Muscle layer of colon (tissue), 2 donors: ENCODE data around the gene SELENBP1.

ENCODE experiments used
- H3K27ac ChIP-seq: one replicate; pipeline ENCODE4 v1.7.0; 2013; ENCODE audit warnings: low read depth, mild to moderate bottlenecking, low read length, moderate library complexity
- H3K27me3 ChIP-seq, 2 donors: one replicate each; pipeline ENCODE4 v1.7.0; 2013; ENCODE audit warnings: low read length in 2 of 2, mild to moderate bottlenecking in 2 of 2; ENCODE audit not compliant: insufficient read depth in 2 of 2, control insufficient read depth in 1 of 2
- H3K36me3 ChIP-seq: one replicate; pipeline ENCODE4 v1.7.0; 2013; ENCODE audit warnings: mild to moderate bottlenecking, low read length; ENCODE audit not compliant: insufficient read depth
- H3K4me1 ChIP-seq: one replicate; pipeline ENCODE4 v1.7.0; 2013; ENCODE audit warnings: mild to moderate bottlenecking, low read length; ENCODE audit not compliant: insufficient read depth
- H3K4me3 ChIP-seq, 2 donors: one replicate each; pipeline ENCODE4 v1.7.0; 2013; ENCODE audit warnings: low read length in 2 of 2, low read depth in 1 of 2, mild to moderate bottlenecking in 1 of 2, moderate library complexity in 1 of 2
- H3K9ac ChIP-seq: one replicate; pipeline ENCODE4 v1.7.0; 2013; ENCODE audit warnings: low read length
- H3K9me3 ChIP-seq: one replicate; pipeline ENCODE4 v1.7.0; 2013; ENCODE audit warnings: mild to moderate bottlenecking, low read length
- donor health status: abdominal sarcoma.
- donor health status: Adenocarcinoma of cecum.

SELENBP1 gene

DNA sequence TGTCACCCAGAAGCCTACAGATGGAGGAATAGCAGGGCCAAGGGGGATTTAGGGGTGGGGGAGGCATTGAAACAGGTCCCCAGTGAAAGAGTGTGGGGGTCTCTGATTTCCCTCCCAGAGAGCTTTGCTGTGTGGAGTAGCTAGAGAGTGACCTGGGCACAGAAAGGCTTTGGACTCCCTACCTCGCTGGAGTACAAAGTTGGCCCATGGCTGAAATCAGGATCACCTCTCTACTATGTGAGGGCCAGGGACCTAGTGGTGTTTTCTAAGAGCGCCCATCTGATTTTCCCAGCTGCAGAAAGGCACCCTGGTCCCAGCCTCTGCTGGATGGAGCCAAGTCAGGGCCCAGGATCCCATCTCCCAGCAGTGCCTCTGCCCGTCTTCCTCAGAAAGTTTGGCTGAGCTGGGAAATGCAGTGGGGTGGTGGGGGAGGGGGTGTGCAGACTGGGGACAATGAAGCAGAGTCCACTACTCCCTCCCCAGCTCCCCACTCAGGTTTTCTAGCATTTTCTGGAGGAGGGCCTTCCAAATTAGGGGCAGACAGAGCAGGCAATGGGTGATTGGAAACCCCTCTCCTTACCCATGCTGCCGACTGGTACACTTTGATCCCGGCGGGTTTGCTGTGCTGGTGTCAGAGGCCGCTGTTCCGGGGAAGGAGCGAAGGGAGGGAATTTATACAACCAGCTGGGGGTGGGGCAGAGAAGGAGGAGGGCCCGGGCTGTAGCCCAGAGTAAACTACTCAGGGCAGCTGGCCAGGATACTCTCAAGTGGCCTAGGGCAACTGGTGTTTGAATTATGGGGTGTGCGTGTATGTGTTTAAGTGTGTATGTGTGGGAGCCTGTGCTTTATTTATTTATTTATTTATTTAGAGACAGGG is at the start of gene SELENBP1:
Gene SELENBP1, minus strand, starts transcription at position 648 of the 877 bp plus-strand sequence. Its CDS starts 64 bp downstream, at position 584.
- no peaks in the 10 kb centered on the region for H3K27me3 ChIP-seq
- peaks cover 23% of the 10 kb centered on the region for H3K36me3 ChIP-seq
- no peaks in the 10 kb centered on the region for H3K9me3 ChIP-seq
- H3K4me1 ChIP-seq, result peaks cover 32% of the 10 kb centered on the region
- peak within 1 kb of the TSS; percentile 36 for H3K9ac ChIP-seq
- peak within 1 kb of the TSS; percentile 89 for H3K27ac ChIP-seq
- peak within 1 kb of the TSS; percentile 49 to 64 for H3K4me3 ChIP-seq

- Histone ChIP-seq H3K27me3 (no peaks in the 10 kb centered on the region), H3K4me1 (no peaks in the 10 kb centered on the region), H3K9me3 (no peaks in the 10 kb centered on the region), H3K36me3 (peaks cover 63% of the 10 kb centered on the region), H3K4me3 (no peak overlapping the region), H3K9ac (no peak overlapping the region), H3K27ac (no peak overlapping the region)
Measured at GRCh38 chr1:151419819-151420218, 47.3 kb upstream of the SELENBP1 start.

DNA sequence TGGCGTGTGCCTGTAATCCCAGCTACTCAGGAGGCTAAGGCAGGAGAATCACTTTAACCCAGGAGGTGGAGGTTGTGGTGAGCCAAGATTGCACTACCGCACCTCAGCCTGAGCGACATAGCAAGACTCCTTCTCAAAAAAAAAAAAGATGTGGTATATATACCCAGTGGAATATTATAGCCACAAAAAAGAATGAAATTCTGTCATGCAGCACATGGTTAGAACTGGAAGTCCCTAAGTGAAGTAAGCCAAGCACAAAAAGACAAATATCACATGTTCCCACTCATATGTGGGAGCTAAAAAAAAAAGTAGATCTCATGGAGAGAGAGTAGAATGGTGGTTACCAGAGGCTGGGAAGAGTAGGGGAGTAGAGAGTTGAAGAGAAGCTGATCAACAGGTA is 45.6 kb upstream of the SELENBP1 start:
- Histone ChIP-seq H3K9me3 (no peaks in the 10 kb centered on the region), H3K27me3 (no peaks in the 10 kb centered on the region), H3K27ac (no peak overlapping the region), H3K4me1 (no peaks in the 10 kb centered on the region), H3K4me3 (no peak overlapping the region), H3K9ac (no peak overlapping the region), H3K36me3 (peaks cover 61% of the 10 kb centered on the region)

GRCh38 chr1:151416231-151416630 is 43.7 kb upstream of the SELENBP1 start:
- Histone ChIP-seq H3K36me3 (peaks cover 60% of the 10 kb centered on the region), H3K4me1 (no peaks in the 10 kb centered on the region)

DNA sequence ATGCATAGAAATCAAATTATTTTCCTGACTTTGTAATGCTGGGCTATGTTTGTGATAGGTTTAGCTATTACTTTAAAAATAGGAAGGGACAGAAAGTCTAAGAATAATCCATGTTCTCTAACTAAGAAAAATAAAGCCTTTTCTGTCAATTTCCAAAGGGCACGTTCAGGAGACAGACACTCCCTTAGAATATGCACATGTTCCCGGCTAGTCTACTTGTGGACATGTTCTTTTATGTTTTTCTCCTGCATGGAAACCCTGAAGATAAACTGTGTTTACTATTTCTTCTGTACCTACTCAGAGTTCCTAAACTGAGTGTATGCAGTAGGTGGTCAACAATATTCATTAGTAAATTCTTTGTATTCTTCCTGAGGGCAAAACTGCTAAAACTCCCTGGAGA is 39.4 kb upstream of the SELENBP1 start:
- Histone ChIP-seq H3K36me3 (peaks cover 85% of the 10 kb centered on the region), H3K27ac (no peak overlapping the region), H3K27me3 (no peaks in the 10 kb centered on the region), H3K4me3 (no peak overlapping the region), H3K9me3 (no peaks in the 10 kb centered on the region), H3K4me1 (no peaks in the 10 kb centered on the region), H3K9ac (no peak overlapping the region)

More at GRCh38 chr1:151416231-151416630, 43.7 kb upstream of the SELENBP1 start:
- H3K27ac ChIP-seq, result no peak overlapping the region
- H3K9me3 ChIP-seq, result no peaks in the 10 kb centered on the region
- no peak overlapping the region for H3K4me3 ChIP-seq
- H3K9ac ChIP-seq, result no peak overlapping the region
- no peaks in the 10 kb centered on the region for H3K27me3 ChIP-seq

- Histone ChIP-seq H3K9ac (no peak overlapping the region), H3K27me3 (no peaks in the 10 kb centered on the region), H3K9me3 (no peaks in the 10 kb centered on the region), H3K4me1 (no peaks in the 10 kb centered on the region), H3K4me3 (no peak overlapping the region), H3K27ac (no peak overlapping the region), H3K36me3 (peaks cover 92% of the 10 kb centered on the region)
Measured at GRCh38 chr1:151408891-151409290, 36.4 kb upstream of the SELENBP1 start.

GRCh38 chr1:151407304-151407703 is 34.8 kb upstream of the SELENBP1 start:
- Histone ChIP-seq H3K9ac (no peak overlapping the region), H3K9me3 (no peaks in the 10 kb centered on the region), H3K4me3 (no peak overlapping the region), H3K27me3 (no peaks in the 10 kb centered on the region), H3K27ac (no peak overlapping the region), H3K4me1 (no peaks in the 10 kb centered on the region), H3K36me3 (peaks cover 95% of the 10 kb centered on the region)

DNA sequence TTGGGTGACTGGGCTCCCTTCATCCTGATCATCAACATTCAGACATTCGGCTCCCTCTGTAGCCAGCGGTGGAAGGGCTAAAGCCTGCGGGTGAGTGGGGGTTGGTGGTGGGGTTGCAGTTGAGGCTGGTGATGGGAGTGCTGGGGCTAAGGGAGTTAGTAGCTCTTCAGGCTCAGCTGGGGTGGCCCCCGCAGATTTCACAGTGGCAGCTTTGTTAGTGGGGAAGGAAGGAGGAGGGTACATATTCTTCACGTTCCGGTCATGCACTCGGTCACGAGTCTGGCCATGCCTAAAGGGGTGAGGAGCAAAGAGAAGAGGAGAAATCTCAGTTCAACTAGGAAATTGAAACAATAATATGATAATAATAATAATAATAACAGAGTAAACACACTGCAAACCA is 33.7 kb upstream of the SELENBP1 start:
- no peak overlapping the region for H3K4me3 ChIP-seq
- peaks cover 95% of the 10 kb centered on the region for H3K36me3 ChIP-seq
- H3K27ac ChIP-seq, result no peak overlapping the region
- no peak overlapping the region for H3K9ac ChIP-seq
- no peaks in the 10 kb centered on the region for H3K27me3 ChIP-seq
- peaks cover under 1% of the 10 kb centered on the region for H3K4me1 ChIP-seq
- H3K9me3 ChIP-seq, result no peaks in the 10 kb centered on the region

DNA sequence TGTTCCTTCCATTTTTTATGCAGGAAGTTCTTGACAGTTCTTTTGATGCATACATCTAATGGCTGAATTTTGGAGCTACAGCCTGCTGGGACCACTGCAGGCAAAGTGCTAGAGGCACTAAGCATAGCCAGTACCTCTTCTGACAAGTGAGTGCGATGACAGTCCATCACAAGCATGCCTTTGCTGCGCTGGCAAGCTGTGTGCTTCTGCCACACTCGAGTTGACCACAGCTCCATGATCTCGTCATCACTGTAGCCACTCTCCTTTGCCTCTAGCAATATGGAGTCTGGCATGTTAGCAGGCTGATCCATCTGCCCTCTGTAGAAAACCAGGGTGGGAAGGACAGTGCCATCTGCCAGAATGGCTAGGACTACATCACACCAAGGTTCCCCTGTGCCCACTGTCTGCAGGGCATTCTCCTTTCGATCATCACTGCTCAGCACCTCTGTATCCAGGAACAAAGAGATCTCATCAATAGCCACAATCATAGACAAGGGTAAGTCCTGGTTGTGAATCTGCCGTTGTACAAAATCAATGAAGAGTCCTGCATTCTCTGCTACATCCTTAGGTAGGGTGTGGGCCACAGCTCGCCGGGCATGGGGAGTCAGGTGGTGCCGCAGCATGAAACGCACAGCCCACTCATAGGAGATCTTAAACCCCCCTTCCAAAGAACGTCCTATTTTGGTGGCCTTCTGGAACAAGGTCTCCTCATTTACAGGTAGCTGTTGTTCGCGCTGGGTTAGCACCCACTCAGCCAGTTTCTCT is 32.9 kb upstream of the SELENBP1 start:
- no peak overlapping the region for H3K27ac ChIP-seq
- no peak overlapping the region for H3K9ac ChIP-seq
- peaks cover 95% of the 10 kb centered on the region for H3K36me3 ChIP-seq
- no peaks in the 10 kb centered on the region for H3K27me3 ChIP-seq
- H3K4me1 ChIP-seq, result peaks cover 8% of the 10 kb centered on the region
- no peaks in the 10 kb centered on the region for H3K9me3 ChIP-seq
- H3K4me3 ChIP-seq, result no peak overlapping the region

- no peaks in the 10 kb centered on the region for H3K27me3 ChIP-seq
- H3K36me3 ChIP-seq, result peaks cover 79% of the 10 kb centered on the region
- peaks cover 14% of the 10 kb centered on the region for H3K4me1 ChIP-seq
- H3K4me3 ChIP-seq, result no peak overlapping the region
- no peaks in the 10 kb centered on the region for H3K9me3 ChIP-seq
- H3K27ac ChIP-seq, result no peak overlapping the region
- no peak overlapping the region for H3K9ac ChIP-seq
Measured at GRCh38 chr1:151403612-151404011, 31.1 kb upstream of the SELENBP1 start.

GRCh38 chr1:151402764-151403163 is 30.3 kb upstream of the SELENBP1 start:
- H3K27me3 ChIP-seq, result no peaks in the 10 kb centered on the region
- peaks cover 71% of the 10 kb centered on the region for H3K36me3 ChIP-seq
- no peak overlapping the region for H3K9ac ChIP-seq
- H3K9me3 ChIP-seq, result no peaks in the 10 kb centered on the region
- H3K4me3 ChIP-seq, result no peak overlapping the region
- H3K27ac ChIP-seq, result no peak overlapping the region
- H3K4me1 ChIP-seq, result peaks cover 14% of the 10 kb centered on the region
